ENCODE results near the gene XAGE5. TPM values are rescaled to one million over a fixed set of nuclear protein-coding genes. Genes with fewer than 3 reads are reported as not detected.

The XAGE5 gene, protein sequence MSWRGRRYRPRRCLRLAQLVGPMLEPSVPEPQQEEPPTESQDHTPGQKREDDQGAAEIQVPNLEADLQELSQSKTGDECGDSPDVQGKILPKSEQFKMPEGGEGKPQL
- total RNA-seq (2022; extraction: Qiagen RNA extraction; ENCODE audit: low read depth), result not detected in 5 replicates

DNA sequence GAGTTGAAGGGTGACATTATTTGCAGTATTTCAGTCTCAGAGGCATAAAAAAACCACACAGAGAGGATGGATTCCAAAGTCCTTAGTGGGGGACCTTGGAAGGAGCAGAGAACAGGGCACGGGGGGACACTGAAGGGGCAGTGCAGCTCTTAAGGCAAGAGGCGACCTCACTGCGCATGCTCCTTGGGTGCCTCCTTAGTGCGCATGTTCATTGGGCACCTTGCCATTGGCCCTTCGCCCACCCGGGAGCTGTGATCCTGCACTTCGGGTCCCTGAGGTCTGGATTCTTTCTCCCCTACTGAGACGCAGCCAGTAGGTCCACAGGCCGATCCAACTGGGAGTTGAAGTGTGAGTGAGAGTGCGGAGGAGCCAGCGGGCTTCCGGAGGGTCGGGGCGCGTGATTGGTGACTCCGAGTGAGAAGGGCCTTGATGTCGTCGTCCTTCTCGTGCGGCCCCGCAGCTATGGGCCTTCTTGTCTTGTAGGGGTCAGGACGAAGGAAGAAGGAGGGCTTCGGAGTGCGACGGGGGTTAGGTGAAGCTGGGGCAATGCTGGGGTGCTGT is at the start of gene XAGE5:
Gene XAGE5 (plus strand): TSS at position 223 of the 561 bp plus-strand sequence. CDS start 1,280 bp downstream, outside the sequence.

DNA sequence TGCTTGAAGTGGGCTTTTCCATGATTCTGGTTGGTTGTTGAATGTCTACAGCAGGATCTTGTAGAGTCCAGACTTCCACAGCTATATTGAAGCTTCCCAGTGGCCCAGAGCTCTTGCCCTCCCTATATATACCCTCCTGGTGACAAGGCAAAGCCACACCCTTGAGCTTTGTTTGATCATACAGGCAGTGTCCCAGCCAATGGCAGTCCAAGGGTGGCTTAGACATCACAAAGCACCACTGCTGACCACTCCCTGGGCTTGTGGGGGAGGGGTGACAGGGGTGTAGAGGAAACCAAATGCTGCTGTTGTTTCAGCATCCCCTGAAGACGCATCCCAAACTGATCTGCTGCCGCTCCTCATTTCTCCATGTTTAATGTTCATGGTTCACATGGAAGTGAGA is 13.8 kb upstream of the XAGE5 start, which contains the start of gene SPANXN5:
Gene SPANXN5 (minus strand): TSS at position 101 of the 400 bp plus-strand sequence. CDS start 79 bp downstream, at position 22.

Other genes with a start within 250 kb of the XAGE5 start
- not detected in 5 replicates for gene SSX7, start 156.4 kb upstream of the XAGE5 start, total RNA-seq (2022; extraction: Qiagen RNA extraction; ENCODE audit: low read depth)
- not detected in 5 replicates for gene SSX2, start 104.1 kb upstream of the XAGE5 start, total RNA-seq (2022; extraction: Qiagen RNA extraction; ENCODE audit: low read depth)
- gene SSX2B, start 60.0 kb upstream of the XAGE5 start, total RNA-seq (2022; extraction: Qiagen RNA extraction; ENCODE audit: low read depth), result not detected in 5 replicates
- not detected in 5 replicates for gene SPANXN5, start 13.9 kb upstream of the XAGE5 start, total RNA-seq (2022; extraction: Qiagen RNA extraction; ENCODE audit: low read depth)
- gene XAGE3, start 56.8 kb downstream of the XAGE5 start, total RNA-seq (2022; extraction: Qiagen RNA extraction; ENCODE audit: low read depth), result not detected in 5 replicates
- 8.7 to 17.5 TPM (median 12.3 TPM) in 5 replicates for gene FAM156B, start 86.0 kb downstream of the XAGE5 start, total RNA-seq (2022; extraction: Qiagen RNA extraction; ENCODE audit: low read depth)
- 13.2 to 17.6 TPM (median 13.7 TPM) in 5 replicates for gene FAM156A, start 147.2 kb downstream of the XAGE5 start, total RNA-seq (2022; extraction: Qiagen RNA extraction; ENCODE audit: low read depth)
- not detected in 5 replicates for gene GPR173, start 237.5 kb downstream of the XAGE5 start, total RNA-seq (2022; extraction: Qiagen RNA extraction; ENCODE audit: low read depth)

Data from A549 treated with CpdA at 1 μM for 4 hours (cell line).